CD14-positive monocyte (primary cell): Measurements from ENCODE around the gene CADM2. TPM values are rescaled to one million over a fixed set of nuclear protein-coding genes. Genes with fewer than 3 reads are reported as not detected.

Experiments used
- DNase-seq, 3 donors: peaks; one replicate each; pipeline ENCODE4 v3.0.0-alpha.2; 2011 to 2022
- H2AFZ ChIP-seq: 2 replicates; pipeline ENCODE4 v1.6.0; 2012; ENCODE audit warnings: mild to moderate bottlenecking, low read depth, low read length, inconsistent platforms; ENCODE audit not compliant: insufficient read depth, poor library complexity, severe bottlenecking
- H3K27ac ChIP-seq, 2 donors: 1 replicate in 1 of 2; 2 replicates in 1 of 2; pipeline ENCODE4 v1.5.1; 2012 to 2013; ENCODE audit warnings: low read length in 2 of 2, control low read depth in 1 of 2, inconsistent platforms in 1 of 2, low read depth in 1 of 2, mild to moderate bottlenecking in 1 of 2
- H3K27me3 ChIP-seq, 2 donors: one replicate each; pipeline versions ENCODE4 v1.6.0 to v1.6.1; 2011 to 2013; ENCODE audit warnings: low read length in 2 of 2; ENCODE audit not compliant: control insufficient read depth in 2 of 2, insufficient read depth in 2 of 2
- H3K36me3 ChIP-seq, 2 donors: replicated peaks in 1 of 2; 1 replicate in 1 of 2; 2 replicates in 1 of 2; pipeline versions ENCODE4 v1.5.1 to v1.6.1; 2012 to 2013; ENCODE audit warnings: low read length in 2 of 2, control low read depth in 1 of 2, inconsistent platforms in 1 of 2, mild to moderate bottlenecking in 1 of 2; ENCODE audit not compliant: insufficient read depth in 2 of 2, control insufficient read depth in 1 of 2
- H3K4me1 ChIP-seq, 2 donors: 1 replicate in 1 of 2; 2 replicates in 1 of 2; pipeline versions ENCODE4 v1.5.1 to v1.6.1; 2012 to 2013; ENCODE audit warnings: low read length in 2 of 2, control low read depth in 1 of 2, inconsistent platforms in 1 of 2, mild to moderate bottlenecking in 1 of 2, moderate library complexity in 1 of 2; ENCODE audit not compliant: insufficient read depth in 2 of 2, control insufficient read depth in 1 of 2
- H3K4me2 ChIP-seq: replicated peaks from 2 replicates; pipeline ENCODE3; 2012; ENCODE audit warnings: low read length, moderate library complexity, mild to moderate bottlenecking; ENCODE audit not compliant: poor library complexity, severe bottlenecking; ENCODE audit errors: extremely low read depth
- H3K4me3 ChIP-seq, 3 experiments: fragments of 200-600 bp in 1 of 3; sonication (generic) in 1 of 3; replicated peaks in 1 of 3; 1 replicate in 2 of 3; 2 replicates in 1 of 3; pipeline ENCODE4 v1.5.1; 2011 to 2013; ENCODE audit warnings: low read length in 3 of 3, mild to moderate bottlenecking in 3 of 3, control low read depth in 2 of 3, low read depth in 2 of 3, inconsistent platforms in 1 of 3, moderate library complexity in 1 of 3
- H3K79me2 ChIP-seq: 2 replicates; pipeline ENCODE4 v1.6.0; 2012; ENCODE audit warnings: mild to moderate bottlenecking, control low read depth, inconsistent platforms, low read length, moderate library complexity; ENCODE audit not compliant: insufficient read depth
- H3K9ac ChIP-seq: 2 replicates; pipeline ENCODE4 v1.6.0; 2017; ENCODE audit warnings: low read length, mild to moderate bottlenecking; ENCODE audit not compliant: insufficient read depth, poor library complexity, severe bottlenecking
- H3K9me3 ChIP-seq, 2 donors: replicated peaks in 1 of 2; 1 replicate in 1 of 2; 2 replicates in 1 of 2; pipeline versions ENCODE4 v1.5.1 to v1.6.1; 2012 to 2013; ENCODE audit warnings: low read length in 2 of 2, control low read depth in 1 of 2; ENCODE audit not compliant: control insufficient read depth in 1 of 2, insufficient read depth in 1 of 2
- H4K20me1 ChIP-seq: 2 replicates; pipeline ENCODE4 v1.6.0; 2012; ENCODE audit warnings: mild to moderate bottlenecking, low read length, control low read depth, moderate library complexity; ENCODE audit not compliant: insufficient read depth
- H3K27ac Mint-ChIP-seq, 7 donors: one replicate each; pipeline ENCODE4 v1.8.0; 2020; ENCODE audit warnings: mild to moderate bottlenecking in 7 of 7, mixed read lengths in 7 of 7, moderate library complexity in 6 of 7, inconsistent platforms in 2 of 7
- H3K27me3 Mint-ChIP-seq, 3 donors: one replicate each; pipeline ENCODE4 v1.8.0; 2021 to 2022; ENCODE audit warnings: low read depth in 3 of 3, mild to moderate bottlenecking in 3 of 3, mixed read lengths in 3 of 3, moderate library complexity in 3 of 3, inconsistent platforms in 1 of 3
- H3K36me3 Mint-ChIP-seq, 2 donors: one replicate each; pipeline ENCODE4 v1.8.0; 2020; ENCODE audit warnings: mixed read lengths in 2 of 2, inconsistent platforms in 1 of 2, mild to moderate bottlenecking in 1 of 2
- H3K4me1 Mint-ChIP-seq: one replicate; pipeline ENCODE4 v1.8.0; 2020; ENCODE audit warnings: mild to moderate bottlenecking, mixed read lengths
- H3K4me3 Mint-ChIP-seq, 2 donors: one replicate each; pipeline ENCODE4 v1.8.0; 2020; ENCODE audit warnings: mild to moderate bottlenecking in 2 of 2, mixed read lengths in 2 of 2, moderate library complexity in 1 of 2
- H3K9me3 Mint-ChIP-seq, 7 donors: one replicate each; pipeline ENCODE4 v1.8.0; 2020 to 2022; ENCODE audit warnings: mixed read lengths in 7 of 7, mild to moderate bottlenecking in 6 of 7, moderate library complexity in 6 of 7, inconsistent platforms in 2 of 7
- CTCF ChIP-seq: fragments of 200-600 bp; IDR thresholded peaks from one replicate; pipeline ENCODE4 v1.8.0; 2022; ENCODE audit warnings: antibody characterized with exemption, mild to moderate bottlenecking
- WGBS: methylation state at CpG from one replicate; pipeline ENCODE4 v1.1.5; 2013; ENCODE audit warnings: missing lambda C conversion rate; ENCODE audit not compliant: insufficient coverage; 5-methylcytosine and 5-hydroxymethylcytosine counted together
- intact Hi-C, 2 donors: fragments of 100-400 bp; cut with micrococcal nuclease; formaldehyde crosslinking; loops; one replicate each; pipeline versions ENCODE4 v1.15.0 to v1.15.1; 2023
- polyA plus RNA-seq, 3 donors: library from polyadenylated mRNA; depleted of rRNA in 1 of 3; unstranded in 2 of 3; stranded (reverse) in 1 of 3; fragments of 300-500 nt in 2 of 3; fragments of >200 nt in 1 of 3; fragmentation: Illumina TruSeq in 2 of 3; gene quantifications; 1 replicate in 2 of 3; 2 replicates in 1 of 3; pipeline ENCODE4 v1.2.3, GENCODE V29; 2012 to 2021

CADM2 gene
- polyA plus RNA-seq, 3 donors, result not detected

- Histone ChIP-seq H3K27ac (no peak overlapping the region), H3K79me2 (no peaks in the 10 kb centered on the region), H3K9ac (no peak overlapping the region), H3K27me3 (no peaks in the 10 kb centered on the region), H3K4me3 (no peak overlapping the region), H3K4me2 (no peak overlapping the region), H3K4me1 (no peaks in the 10 kb centered on the region), H3K36me3 (no peaks in the 10 kb centered on the region), H3K9me3 (peaks cover 17 to 19% of the 10 kb centered on the region in 2 donors), H2AFZ (no peak overlapping the region), H4K20me1 (no peaks in the 10 kb centered on the region)
- intact Hi-C loops, result no loop called here
- no peaks in the 10 kb centered on the region for H3K27me3 Mint-ChIP-seq
- no CpG with 5 or more reads among the region's 6 CpGs for WGBS
- H3K27ac Mint-ChIP-seq, result no peak overlapping the region
- no peak for TF ChIP-seq CTCF
- no peak for DNase-seq
- no peaks in the 10 kb centered on the region for H3K36me3 Mint-ChIP-seq
- peaks cover 3 to 18% (median 11%) of the 10 kb centered on the region in 7 donors for H3K9me3 Mint-ChIP-seq
- H3K4me1 Mint-ChIP-seq, result no peaks in the 10 kb centered on the region
- no peak overlapping the region for H3K4me3 Mint-ChIP-seq
Observed at GRCh38 chr3:86087160-86087871, 1128.5 kb downstream of the CADM2 start.

DNA sequence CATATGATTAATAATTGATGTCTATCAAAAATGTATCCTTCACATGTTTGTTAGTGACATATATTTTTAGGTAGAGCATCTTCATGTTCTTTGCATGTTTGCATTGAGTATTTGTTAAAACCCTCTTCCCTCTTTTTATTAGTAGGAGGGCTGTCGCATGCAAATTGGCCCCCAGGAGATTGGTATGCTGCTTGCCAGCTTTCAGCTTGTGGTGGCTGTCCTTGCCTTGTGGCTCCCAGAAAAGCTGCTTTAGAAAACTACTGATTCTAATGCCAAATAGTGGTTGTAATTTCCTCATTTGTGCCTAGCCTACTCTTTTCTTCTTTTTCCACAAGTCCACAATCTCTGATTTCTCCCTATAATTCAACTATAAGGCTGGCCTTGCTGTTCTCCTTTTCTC is 1145.4 kb downstream of the CADM2 start:
- no peak overlapping the region for H3K4me3 ChIP-seq
- no CpG with 5 or more reads among the region's 1 CpG for WGBS
- H3K9me3 Mint-ChIP-seq, result peaks cover 7 to 17% (median 10%) of the 10 kb centered on the region in 7 donors

More for the DNA sequence above, 1145.4 kb downstream of the CADM2 start:
- peaks cover 0 to 2% (median 1%) of the 10 kb centered on the region in 3 donors for H3K27me3 Mint-ChIP-seq
- Histone ChIP-seq H3K4me1 (no peaks in the 10 kb centered on the region), H2AFZ (no peak overlapping the region), H3K9me3 (peaks cover 2 to 5% of the 10 kb centered on the region in 2 donors), H3K27me3 (no peaks in the 10 kb centered on the region), H3K27ac (no peak overlapping the region), H3K4me2 (no peak overlapping the region), H4K20me1 (no peaks in the 10 kb centered on the region), H3K9ac (no peak overlapping the region), H3K79me2 (no peaks in the 10 kb centered on the region), H3K36me3 (no peaks in the 10 kb centered on the region)
- no peak overlapping the region for H3K4me3 Mint-ChIP-seq
- no peaks in the 10 kb centered on the region for H3K36me3 Mint-ChIP-seq
- H3K27ac Mint-ChIP-seq, result no peak overlapping the region
- no peak for DNase-seq
- TF ChIP-seq CTCF, result no peak
- intact Hi-C loops, result no loop called here
- no peaks in the 10 kb centered on the region for H3K4me1 Mint-ChIP-seq
